Gastroesophageal sphincter (tissue), 3 donors: Measurements from ENCODE around the gene MS4A6A.

Experiments used
- CTCF ChIP-seq, 4 experiments: fragments of 200-600 bp in 2 of 4; fragments of 450-650 bp in 2 of 4; sonication (generic) in 1 of 4; IDR thresholded peaks; one replicate each; pipeline ENCODE4 v1.5.1; 2017 to 2019; ENCODE audit warnings: antibody characterized with exemption in 4 of 4, mild to moderate bottlenecking in 2 of 4, moderate library complexity in 2 of 4
- POLR2AphosphoS5 ChIP-seq: sonication (generic); formaldehyde crosslinking; IDR thresholded peaks from one replicate; pipeline ENCODE4 v1.6.1; 2017; ENCODE audit warnings: antibody characterized with exemption

- TF ChIP-seq CTCF (IDR thresholded peaks at IDR 0.05) = no peak
- no peak for TF ChIP-seq POLR2AphosphoS5
These were observed 27.0 kb downstream of the MS4A6A start for GRCh38 chr11:60155931-60156330.
